ENCODE measurements around the gene UBE3B.

Gene UBE3B

DNA sequence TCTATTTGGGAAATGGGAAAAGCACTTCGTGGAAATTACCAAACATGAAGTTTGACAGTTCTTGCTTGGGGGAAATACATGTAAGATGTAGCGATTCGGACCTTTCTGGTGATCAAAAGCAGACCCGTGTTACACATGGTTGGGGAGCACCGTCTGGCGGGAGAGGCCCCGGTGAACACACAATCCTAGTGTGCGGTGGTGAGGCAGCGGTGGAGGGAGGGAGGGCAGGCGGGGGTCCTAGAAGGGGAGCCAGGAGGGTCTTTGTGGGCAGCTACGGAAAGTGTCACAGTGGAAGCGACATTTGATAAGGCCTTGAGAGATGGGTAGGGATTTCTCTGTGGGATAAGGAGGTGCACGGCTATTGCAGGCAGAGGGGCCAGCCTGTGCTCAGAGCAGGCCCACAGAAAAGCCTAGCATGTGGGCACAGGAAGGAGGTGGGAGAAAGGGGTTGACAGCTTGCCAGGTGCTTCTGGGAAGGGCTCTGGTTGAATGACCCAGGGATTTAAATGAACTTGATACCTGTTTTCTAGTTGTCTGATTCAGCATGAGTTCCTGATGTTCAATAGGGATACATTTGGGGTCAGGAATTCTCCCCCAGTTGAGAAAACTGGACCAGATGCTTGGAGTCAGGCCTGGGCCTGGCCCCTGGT is 103.4 kb downstream of the UBE3B start:
- Histone ChIP-seq H3K36me3 (ENCODE audit: insufficient read depth, low read length) (peaks cover 39% of the 10 kb centered on the region), H3F3A (ENCODE audit: insufficient read depth, low read length) (no peaks in the 10 kb centered on the region), H2AFZ (ENCODE audit: low read length) (no peak overlapping the region), H3K4me1 (ENCODE audit: insufficient read depth, low read length, severe bottlenecking) (no peaks in the 10 kb centered on the region), H3K9me3 (ENCODE audit: low read length) (no peaks in the 10 kb centered on the region), H3K4me2 (ENCODE audit: low read length) (no peak overlapping the region), H3K9ac (ENCODE audit: low read length) (no peak overlapping the region), H3K79me2 (ENCODE audit: insufficient read depth, low read length) (no peaks in the 10 kb centered on the region), H3K27ac (ENCODE audit: low read depth, low read length, poor library complexity, severe bottlenecking) (no peak overlapping the region), H3K9me2 (ENCODE audit: low read depth, low read length) (no peaks in the 10 kb centered on the region), H4K20me1 (ENCODE audit: insufficient read depth, low read length) (no peaks in the 10 kb centered on the region), H3K27me3 (ENCODE audit: insufficient read depth, low read length) (no peaks in the 10 kb centered on the region), H3K4me3 (ENCODE audit: low read depth, low read length, poor library complexity, severe bottlenecking) (no peak overlapping the region)
- no peak for TF ChIP-seq EZH2 (IDR thresholded peaks at IDR 0.05; ENCODE audit: borderline replicate concordance, low read length)
- TF ChIP-seq, protein P1, sequence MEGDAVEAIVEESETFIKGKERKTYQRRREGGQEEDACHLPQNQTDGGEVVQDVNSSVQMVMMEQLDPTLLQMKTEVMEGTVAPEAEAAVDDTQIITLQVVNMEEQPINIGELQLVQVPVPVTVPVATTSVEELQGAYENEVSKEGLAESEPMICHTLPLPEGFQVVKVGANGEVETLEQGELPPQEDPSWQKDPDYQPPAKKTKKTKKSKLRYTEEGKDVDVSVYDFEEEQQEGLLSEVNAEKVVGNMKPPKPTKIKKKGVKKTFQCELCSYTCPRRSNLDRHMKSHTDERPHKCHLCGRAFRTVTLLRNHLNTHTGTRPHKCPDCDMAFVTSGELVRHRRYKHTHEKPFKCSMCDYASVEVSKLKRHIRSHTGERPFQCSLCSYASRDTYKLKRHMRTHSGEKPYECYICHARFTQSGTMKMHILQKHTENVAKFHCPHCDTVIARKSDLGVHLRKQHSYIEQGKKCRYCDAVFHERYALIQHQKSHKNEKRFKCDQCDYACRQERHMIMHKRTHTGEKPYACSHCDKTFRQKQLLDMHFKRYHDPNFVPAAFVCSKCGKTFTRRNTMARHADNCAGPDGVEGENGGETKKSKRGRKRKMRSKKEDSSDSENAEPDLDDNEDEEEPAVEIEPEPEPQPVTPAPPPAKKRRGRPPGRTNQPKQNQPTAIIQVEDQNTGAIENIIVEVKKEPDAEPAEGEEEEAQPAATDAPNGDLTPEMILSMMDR (IDR thresholded peaks at IDR 0.05; ENCODE audit: low read length): no peak

DNA sequence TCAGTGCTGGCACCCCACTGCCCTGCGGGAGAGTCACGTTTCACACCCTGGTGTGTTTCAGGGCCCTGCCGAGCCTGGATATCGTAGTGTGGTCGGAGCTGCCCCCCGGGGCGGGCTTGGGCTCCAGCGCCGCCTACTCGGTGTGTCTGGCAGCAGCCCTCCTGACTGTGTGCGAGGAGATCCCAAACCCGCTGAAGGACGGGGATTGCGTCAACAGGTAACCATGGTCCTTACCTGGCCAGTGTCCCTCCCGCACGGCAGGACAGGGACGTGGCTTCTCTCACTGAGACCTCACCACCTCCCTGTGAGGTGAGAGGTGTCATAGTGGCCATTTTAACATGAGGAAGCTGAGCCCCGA is 103.9 kb downstream of the UBE3B start:
- H3K4me2 ChIP-seq (ENCODE audit: low read length): no peak overlapping the region
- no peaks in the 10 kb centered on the region for H3F3A ChIP-seq (ENCODE audit: insufficient read depth, low read length)
- H3K36me3 ChIP-seq (ENCODE audit: insufficient read depth, low read length): peaks cover 37% of the 10 kb centered on the region; the same call in 1 of the 2 replicates

DNA sequence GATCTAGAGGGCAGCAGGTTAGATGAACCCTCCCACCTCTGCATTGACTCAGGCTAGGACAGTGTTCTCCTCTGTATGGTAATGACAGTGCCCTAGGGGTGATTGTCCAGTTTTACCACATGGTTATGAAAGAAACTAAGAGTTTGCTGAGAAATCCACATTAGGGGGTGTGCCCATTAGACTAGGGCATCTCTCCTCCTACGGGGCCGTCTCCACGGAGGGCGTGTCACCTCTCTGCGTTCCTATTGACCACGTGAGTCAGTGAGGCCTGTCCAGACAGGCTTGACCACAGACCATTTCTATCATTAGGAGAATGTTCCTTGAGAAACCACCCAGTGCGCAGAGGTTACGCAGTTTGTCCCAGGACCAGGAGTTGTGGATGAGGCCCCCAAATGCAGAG is 104.4 kb downstream of the UBE3B start:
- Histone ChIP-seq H3F3A (ENCODE audit: insufficient read depth, low read length) (no peaks in the 10 kb centered on the region), H3K27ac (ENCODE audit: low read depth, low read length, poor library complexity, severe bottlenecking) (no peak overlapping the region), H3K4me1 (ENCODE audit: insufficient read depth, low read length, severe bottlenecking) (no peaks in the 10 kb centered on the region), H3K4me2 (ENCODE audit: low read length) (no peak overlapping the region), H3K9me2 (ENCODE audit: low read depth, low read length) (no peaks in the 10 kb centered on the region), H3K79me2 (ENCODE audit: insufficient read depth, low read length) (no peaks in the 10 kb centered on the region), H3K9me3 (ENCODE audit: low read length) (no peaks in the 10 kb centered on the region), H3K36me3 (ENCODE audit: insufficient read depth, low read length) (peaks cover 37% of the 10 kb centered on the region; the same call in 1 of the 2 replicates), H3K4me3 (ENCODE audit: low read depth, low read length, poor library complexity, severe bottlenecking) (no peak overlapping the region), H3K9ac (ENCODE audit: low read length) (no peak overlapping the region), H2AFZ (ENCODE audit: low read length) (no peak overlapping the region), H4K20me1 (ENCODE audit: insufficient read depth, low read length) (no peaks in the 10 kb centered on the region), H3K27me3 (ENCODE audit: insufficient read depth, low read length) (no peaks in the 10 kb centered on the region)
- no peak for TF ChIP-seq EZH2 (IDR thresholded peaks at IDR 0.05; ENCODE audit: borderline replicate concordance, low read length)
- TF ChIP-seq, protein P1 (IDR thresholded peaks at IDR 0.05; ENCODE audit: low read length): no peak

More for the DNA sequence above, 103.9 kb downstream of the UBE3B start:
- no peak overlapping the region for H3K27ac ChIP-seq (ENCODE audit: low read depth, low read length, poor library complexity, severe bottlenecking)
- no peak overlapping the region for H2AFZ ChIP-seq (ENCODE audit: low read length)
- H3K4me1 ChIP-seq (ENCODE audit: insufficient read depth, low read length, severe bottlenecking): no peaks in the 10 kb centered on the region
- no peak overlapping the region for H3K4me3 ChIP-seq (ENCODE audit: low read depth, low read length, poor library complexity, severe bottlenecking)
- H3K27me3 ChIP-seq (ENCODE audit: insufficient read depth, low read length): no peaks in the 10 kb centered on the region
- TF ChIP-seq EZH2 (IDR thresholded peaks at IDR 0.05; ENCODE audit: borderline replicate concordance, low read length): no peak
- TF ChIP-seq, protein P1 (IDR thresholded peaks at IDR 0.05; ENCODE audit: low read length): no peak
- H3K79me2 ChIP-seq (ENCODE audit: insufficient read depth, low read length): no peaks in the 10 kb centered on the region
- no peaks in the 10 kb centered on the region for H3K9me2 ChIP-seq (ENCODE audit: low read depth, low read length)
- no peaks in the 10 kb centered on the region for H3K9me3 ChIP-seq (ENCODE audit: low read length)
- H3K9ac ChIP-seq (ENCODE audit: low read length): no peak overlapping the region
- H4K20me1 ChIP-seq (ENCODE audit: insufficient read depth, low read length): no peaks in the 10 kb centered on the region

Measured in OCI-LY1 (cell line).